HEK293 (cell line): Measurements from ENCODE around the gene TECPR2.
A peak's percentile ranks its signal among the peaks of the same experiment; 100 is the strongest.

Source experiments
- MZF1 ChIP-seq: fragments of 450-650 bp; formaldehyde crosslinking; IDR thresholded peaks from 2 replicates; pipeline ENCODE4 v1.5.1; 2017; ENCODE audit warnings: missing biosample characterization, missing genetic modification characterization, borderline replicate concordance
- SP3 ChIP-seq: fragments of 450-650 bp; formaldehyde crosslinking; IDR thresholded peaks from 2 replicates; pipeline ENCODE4 v1.5.1; 2016; ENCODE audit warnings: missing biosample characterization, missing genetic modification characterization
- ZBTB11 ChIP-seq: fragments of 450-650 bp; formaldehyde crosslinking; conservative IDR thresholded peaks from 2 replicates; pipeline ENCODE4 v1.5.1; 2016; ENCODE audit warnings: low read depth, missing biosample characterization, missing genetic modification characterization
- ZBTB21 ChIP-seq: fragments of 450-650 bp; formaldehyde crosslinking; IDR thresholded peaks from 2 replicates; pipeline ENCODE4 v1.5.1; 2017; ENCODE audit warnings: missing biosample characterization, missing genetic modification characterization
- ZBTB8A ChIP-seq: fragments of 450-650 bp; formaldehyde crosslinking; IDR thresholded peaks from 2 replicates; pipeline ENCODE4 v1.5.1; 2016; ENCODE audit warnings: missing biosample characterization, missing genetic modification characterization
- ZFHX2 ChIP-seq: fragments of 450-650 bp; formaldehyde crosslinking; conservative IDR thresholded peaks from 2 replicates; pipeline ENCODE4 v1.5.1; 2016; ENCODE audit warnings: missing biosample characterization, missing genetic modification characterization
- ZNF10 ChIP-seq: fragments of 450-650 bp; formaldehyde crosslinking; IDR thresholded peaks from 2 replicates; pipeline ENCODE4 v1.5.1; 2017; ENCODE audit warnings: missing biosample characterization, missing genetic modification characterization
- ZNF391 ChIP-seq: fragments of 450-650 bp; formaldehyde crosslinking; IDR thresholded peaks from 2 replicates; pipeline ENCODE4 v1.5.1; 2016; ENCODE audit warnings: low read depth, missing biosample characterization, missing genetic modification characterization, borderline replicate concordance
- ZNF501 ChIP-seq: fragments of 450-650 bp; formaldehyde crosslinking; IDR thresholded peaks from 2 replicates; pipeline ENCODE4 v1.5.1; 2016; ENCODE audit warnings: missing biosample characterization, missing genetic modification characterization
- ZNF664 ChIP-seq: fragments of 450-650 bp; formaldehyde crosslinking; IDR thresholded peaks from 2 replicates; pipeline ENCODE4 v1.5.1; 2016; ENCODE audit warnings: missing biosample characterization, missing genetic modification characterization
- ZNF707 ChIP-seq: fragments of 450-650 bp; formaldehyde crosslinking; IDR thresholded peaks from 2 replicates; pipeline ENCODE4 v1.5.1; 2016; ENCODE audit warnings: missing biosample characterization, missing genetic modification characterization
- ZSCAN30 ChIP-seq: fragments of 450-650 bp; IDR thresholded peaks from 2 replicates; pipeline ENCODE4 v1.5.1; 2018; ENCODE audit warnings: missing biosample characterization, mild to moderate bottlenecking, missing genetic modification characterization, moderate library complexity
- ZXDB ChIP-seq: fragments of 450-650 bp; formaldehyde crosslinking; IDR thresholded peaks from 2 replicates; pipeline ENCODE4 v1.5.1; 2016; ENCODE audit warnings: missing biosample characterization, missing genetic modification characterization
- TF ChIP-seq, protein P1 (sequence below): fragments of 450-650 bp; IDR thresholded peaks from 2 replicates; pipeline ENCODE4 v1.5.1; 2018; ENCODE audit warnings: missing biosample characterization, mild to moderate bottlenecking, missing genetic modification characterization
- TF ChIP-seq, protein P2 (sequence below): fragments of 450-650 bp; formaldehyde crosslinking; IDR thresholded peaks from 2 replicates; pipeline ENCODE4 v1.5.1; 2016; ENCODE audit warnings: missing biosample characterization, missing genetic modification characterization
- TF ChIP-seq, protein P3 (sequence below): fragments of 450-650 bp; formaldehyde crosslinking; conservative IDR thresholded peaks from 2 replicates; pipeline ENCODE4 v1.5.1; 2016; ENCODE audit warnings: low read depth, missing biosample characterization, missing genetic modification characterization
- TF ChIP-seq, protein P4 (sequence below): fragments of 450-650 bp; formaldehyde crosslinking; IDR thresholded peaks from 2 replicates; pipeline ENCODE4 v1.5.1; 2016; ENCODE audit warnings: missing biosample characterization, missing genetic modification characterization, borderline replicate concordance
- TF ChIP-seq, protein P5 (sequence below): fragments of 450-650 bp; formaldehyde crosslinking; IDR thresholded peaks from 2 replicates; pipeline ENCODE4 v1.5.1; 2017; ENCODE audit warnings: missing biosample characterization, missing genetic modification characterization

The TECPR2 gene

DNA sequence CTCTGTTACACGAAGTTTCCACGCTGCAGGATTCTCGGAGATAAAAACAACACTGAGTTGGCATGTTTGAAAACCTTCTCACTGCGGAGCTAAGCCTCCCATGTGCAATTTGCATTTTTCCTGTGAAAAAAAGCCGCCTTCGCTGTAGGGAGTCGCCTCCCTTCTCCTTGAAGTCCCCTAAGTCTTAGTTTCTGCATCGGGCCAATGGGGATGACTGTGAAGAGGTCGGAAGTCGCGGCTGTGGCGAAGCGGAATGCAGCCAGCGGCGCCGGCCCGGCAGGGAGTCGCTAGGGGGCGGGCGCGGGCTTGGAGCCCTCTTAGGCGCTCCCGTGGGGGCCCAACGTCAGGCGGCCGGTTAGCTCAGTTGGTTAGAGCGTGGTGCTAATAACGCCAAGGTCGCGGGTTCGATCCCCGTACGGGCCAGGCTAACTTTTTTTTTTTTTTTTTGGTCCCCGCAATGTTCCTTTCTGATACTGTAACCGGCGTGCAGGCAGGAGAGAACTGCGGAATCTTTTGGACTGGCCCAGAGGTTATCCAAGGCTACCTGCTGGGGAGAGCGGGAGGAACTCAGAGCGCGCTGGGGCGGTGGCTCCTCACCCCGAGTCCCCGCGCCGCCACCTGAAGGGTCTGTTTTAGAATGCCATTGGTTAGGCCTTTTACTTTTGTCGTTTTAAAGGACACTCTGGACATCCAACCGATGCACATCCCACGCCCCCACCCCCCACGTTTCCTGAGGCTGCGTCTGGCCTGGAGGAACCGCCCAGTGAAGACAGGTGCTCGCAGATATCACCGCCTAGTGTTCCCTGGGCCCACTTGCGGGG is 45.8 kb upstream of the TECPR2 start (continued):
- TF ChIP-seq ZBTB11 (tag by site-specific recombination): peak; percentile 40
- TF ChIP-seq, protein P1, sequence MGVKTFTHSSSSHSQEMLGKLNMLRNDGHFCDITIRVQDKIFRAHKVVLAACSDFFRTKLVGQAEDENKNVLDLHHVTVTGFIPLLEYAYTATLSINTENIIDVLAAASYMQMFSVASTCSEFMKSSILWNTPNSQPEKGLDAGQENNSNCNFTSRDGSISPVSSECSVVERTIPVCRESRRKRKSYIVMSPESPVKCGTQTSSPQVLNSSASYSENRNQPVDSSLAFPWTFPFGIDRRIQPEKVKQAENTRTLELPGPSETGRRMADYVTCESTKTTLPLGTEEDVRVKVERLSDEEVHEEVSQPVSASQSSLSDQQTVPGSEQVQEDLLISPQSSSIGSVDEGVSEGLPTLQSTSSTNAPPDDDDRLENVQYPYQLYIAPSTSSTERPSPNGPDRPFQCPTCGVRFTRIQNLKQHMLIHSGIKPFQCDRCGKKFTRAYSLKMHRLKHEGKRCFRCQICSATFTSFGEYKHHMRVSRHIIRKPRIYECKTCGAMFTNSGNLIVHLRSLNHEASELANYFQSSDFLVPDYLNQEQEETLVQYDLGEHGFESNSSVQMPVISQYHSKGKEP (tag by site-specific recombination): peak; percentile 81
- TF ChIP-seq ZXDB (tag by site-specific recombination): peak; percentile 89
- peak; percentile 44; the same call in 1 of the 2 replicates for TF ChIP-seq ZNF664
- TF ChIP-seq, protein P2, sequence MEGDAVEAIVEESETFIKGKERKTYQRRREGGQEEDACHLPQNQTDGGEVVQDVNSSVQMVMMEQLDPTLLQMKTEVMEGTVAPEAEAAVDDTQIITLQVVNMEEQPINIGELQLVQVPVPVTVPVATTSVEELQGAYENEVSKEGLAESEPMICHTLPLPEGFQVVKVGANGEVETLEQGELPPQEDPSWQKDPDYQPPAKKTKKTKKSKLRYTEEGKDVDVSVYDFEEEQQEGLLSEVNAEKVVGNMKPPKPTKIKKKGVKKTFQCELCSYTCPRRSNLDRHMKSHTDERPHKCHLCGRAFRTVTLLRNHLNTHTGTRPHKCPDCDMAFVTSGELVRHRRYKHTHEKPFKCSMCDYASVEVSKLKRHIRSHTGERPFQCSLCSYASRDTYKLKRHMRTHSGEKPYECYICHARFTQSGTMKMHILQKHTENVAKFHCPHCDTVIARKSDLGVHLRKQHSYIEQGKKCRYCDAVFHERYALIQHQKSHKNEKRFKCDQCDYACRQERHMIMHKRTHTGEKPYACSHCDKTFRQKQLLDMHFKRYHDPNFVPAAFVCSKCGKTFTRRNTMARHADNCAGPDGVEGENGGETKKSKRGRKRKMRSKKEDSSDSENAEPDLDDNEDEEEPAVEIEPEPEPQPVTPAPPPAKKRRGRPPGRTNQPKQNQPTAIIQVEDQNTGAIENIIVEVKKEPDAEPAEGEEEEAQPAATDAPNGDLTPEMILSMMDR: peak; percentile 99
- TF ChIP-seq MZF1 (tag by site-specific recombination): peak; percentile 99
- TF ChIP-seq ZBTB8A (tag by site-specific recombination): peak; percentile 72
- TF ChIP-seq ZNF501: peak; percentile 83
- TF ChIP-seq ZFHX2 (tag by site-specific recombination): peak; percentile 81
- TF ChIP-seq ZBTB21 (tag by site-specific recombination): peak; percentile 85
- TF ChIP-seq ZNF10: peak; percentile 42; the same call in 1 of the 2 replicates
- no peak for TF ChIP-seq ZNF707
- TF ChIP-seq, protein P3, sequence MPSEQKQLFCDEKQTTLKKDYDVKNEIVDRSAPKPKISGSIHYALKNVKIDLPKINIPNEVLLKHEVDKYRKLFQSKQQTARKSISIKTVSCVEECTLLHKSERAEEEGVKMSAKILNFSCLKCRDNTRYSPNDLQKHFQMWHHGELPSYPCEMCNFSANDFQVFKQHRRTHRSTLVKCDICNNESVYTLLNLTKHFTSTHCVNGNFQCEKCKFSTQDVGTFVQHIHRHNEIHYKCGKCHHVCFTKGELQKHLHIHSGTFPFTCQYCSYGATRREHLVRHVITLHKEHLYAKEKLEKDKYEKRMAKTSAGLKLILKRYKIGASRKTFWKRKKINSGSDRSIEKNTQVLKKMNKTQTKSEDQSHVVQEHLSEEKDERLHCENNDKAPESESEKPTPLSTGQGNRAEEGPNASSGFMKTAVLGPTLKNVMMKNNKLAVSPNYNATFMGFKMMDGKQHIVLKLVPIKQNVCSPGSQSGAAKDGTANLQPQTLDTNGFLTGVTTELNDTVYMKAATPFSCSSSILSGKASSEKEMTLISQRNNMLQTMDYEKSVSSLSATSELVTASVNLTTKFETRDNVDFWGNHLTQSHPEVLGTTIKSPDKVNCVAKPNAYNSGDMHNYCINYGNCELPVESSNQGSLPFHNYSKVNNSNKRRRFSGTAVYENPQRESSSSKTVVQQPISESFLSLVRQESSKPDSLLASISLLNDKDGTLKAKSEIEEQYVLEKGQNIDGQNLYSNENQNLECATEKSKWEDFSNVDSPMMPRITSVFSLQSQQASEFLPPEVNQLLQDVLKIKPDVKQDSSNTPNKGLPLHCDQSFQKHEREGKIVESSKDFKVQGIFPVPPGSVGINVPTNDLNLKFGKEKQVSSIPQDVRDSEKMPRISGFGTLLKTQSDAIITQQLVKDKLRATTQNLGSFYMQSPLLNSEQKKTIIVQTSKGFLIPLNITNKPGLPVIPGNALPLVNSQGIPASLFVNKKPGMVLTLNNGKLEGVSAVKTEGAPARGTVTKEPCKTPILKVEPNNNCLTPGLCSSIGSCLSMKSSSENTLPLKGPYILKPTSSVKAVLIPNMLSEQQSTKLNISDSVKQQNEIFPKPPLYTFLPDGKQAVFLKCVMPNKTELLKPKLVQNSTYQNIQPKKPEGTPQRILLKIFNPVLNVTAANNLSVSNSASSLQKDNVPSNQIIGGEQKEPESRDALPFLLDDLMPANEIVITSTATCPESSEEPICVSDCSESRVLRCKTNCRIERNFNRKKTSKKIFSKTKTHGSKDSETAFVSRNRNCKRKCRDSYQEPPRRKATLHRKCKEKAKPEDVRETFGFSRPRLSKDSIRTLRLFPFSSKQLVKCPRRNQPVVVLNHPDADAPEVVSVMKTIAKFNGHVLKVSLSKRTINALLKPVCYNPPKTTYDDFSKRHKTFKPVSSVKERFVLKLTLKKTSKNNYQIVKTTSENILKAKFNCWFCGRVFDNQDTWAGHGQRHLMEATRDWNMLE (tag by site-specific recombination): 0 out of 2 replicates have a peak, but pooled peaks have one; percentile 53
- TF ChIP-seq ZSCAN30 (tag by site-specific recombination): peak; percentile 99
- TF ChIP-seq, protein P4, sequence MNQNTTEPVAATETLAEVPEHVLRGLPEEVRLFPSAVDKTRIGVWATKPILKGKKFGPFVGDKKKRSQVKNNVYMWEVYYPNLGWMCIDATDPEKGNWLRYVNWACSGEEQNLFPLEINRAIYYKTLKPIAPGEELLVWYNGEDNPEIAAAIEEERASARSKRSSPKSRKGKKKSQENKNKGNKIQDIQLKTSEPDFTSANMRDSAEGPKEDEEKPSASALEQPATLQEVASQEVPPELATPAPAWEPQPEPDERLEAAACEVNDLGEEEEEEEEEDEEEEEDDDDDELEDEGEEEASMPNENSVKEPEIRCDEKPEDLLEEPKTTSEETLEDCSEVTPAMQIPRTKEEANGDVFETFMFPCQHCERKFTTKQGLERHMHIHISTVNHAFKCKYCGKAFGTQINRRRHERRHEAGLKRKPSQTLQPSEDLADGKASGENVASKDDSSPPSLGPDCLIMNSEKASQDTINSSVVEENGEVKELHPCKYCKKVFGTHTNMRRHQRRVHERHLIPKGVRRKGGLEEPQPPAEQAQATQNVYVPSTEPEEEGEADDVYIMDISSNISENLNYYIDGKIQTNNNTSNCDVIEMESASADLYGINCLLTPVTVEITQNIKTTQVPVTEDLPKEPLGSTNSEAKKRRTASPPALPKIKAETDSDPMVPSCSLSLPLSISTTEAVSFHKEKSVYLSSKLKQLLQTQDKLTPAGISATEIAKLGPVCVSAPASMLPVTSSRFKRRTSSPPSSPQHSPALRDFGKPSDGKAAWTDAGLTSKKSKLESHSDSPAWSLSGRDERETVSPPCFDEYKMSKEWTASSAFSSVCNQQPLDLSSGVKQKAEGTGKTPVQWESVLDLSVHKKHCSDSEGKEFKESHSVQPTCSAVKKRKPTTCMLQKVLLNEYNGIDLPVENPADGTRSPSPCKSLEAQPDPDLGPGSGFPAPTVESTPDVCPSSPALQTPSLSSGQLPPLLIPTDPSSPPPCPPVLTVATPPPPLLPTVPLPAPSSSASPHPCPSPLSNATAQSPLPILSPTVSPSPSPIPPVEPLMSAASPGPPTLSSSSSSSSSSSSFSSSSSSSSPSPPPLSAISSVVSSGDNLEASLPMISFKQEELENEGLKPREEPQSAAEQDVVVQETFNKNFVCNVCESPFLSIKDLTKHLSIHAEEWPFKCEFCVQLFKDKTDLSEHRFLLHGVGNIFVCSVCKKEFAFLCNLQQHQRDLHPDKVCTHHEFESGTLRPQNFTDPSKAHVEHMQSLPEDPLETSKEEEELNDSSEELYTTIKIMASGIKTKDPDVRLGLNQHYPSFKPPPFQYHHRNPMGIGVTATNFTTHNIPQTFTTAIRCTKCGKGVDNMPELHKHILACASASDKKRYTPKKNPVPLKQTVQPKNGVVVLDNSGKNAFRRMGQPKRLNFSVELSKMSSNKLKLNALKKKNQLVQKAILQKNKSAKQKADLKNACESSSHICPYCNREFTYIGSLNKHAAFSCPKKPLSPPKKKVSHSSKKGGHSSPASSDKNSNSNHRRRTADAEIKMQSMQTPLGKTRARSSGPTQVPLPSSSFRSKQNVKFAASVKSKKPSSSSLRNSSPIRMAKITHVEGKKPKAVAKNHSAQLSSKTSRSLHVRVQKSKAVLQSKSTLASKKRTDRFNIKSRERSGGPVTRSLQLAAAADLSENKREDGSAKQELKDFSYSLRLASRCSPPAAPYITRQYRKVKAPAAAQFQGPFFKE (tag by site-specific recombination): no peak
- peak; percentile 75 for TF ChIP-seq SP3 (tag by site-specific recombination)
- TF ChIP-seq, protein P5, sequence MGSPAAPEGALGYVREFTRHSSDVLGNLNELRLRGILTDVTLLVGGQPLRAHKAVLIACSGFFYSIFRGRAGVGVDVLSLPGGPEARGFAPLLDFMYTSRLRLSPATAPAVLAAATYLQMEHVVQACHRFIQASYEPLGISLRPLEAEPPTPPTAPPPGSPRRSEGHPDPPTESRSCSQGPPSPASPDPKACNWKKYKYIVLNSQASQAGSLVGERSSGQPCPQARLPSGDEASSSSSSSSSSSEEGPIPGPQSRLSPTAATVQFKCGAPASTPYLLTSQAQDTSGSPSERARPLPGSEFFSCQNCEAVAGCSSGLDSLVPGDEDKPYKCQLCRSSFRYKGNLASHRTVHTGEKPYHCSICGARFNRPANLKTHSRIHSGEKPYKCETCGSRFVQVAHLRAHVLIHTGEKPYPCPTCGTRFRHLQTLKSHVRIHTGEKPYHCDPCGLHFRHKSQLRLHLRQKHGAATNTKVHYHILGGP: no peak
- TF ChIP-seq ZNF391 (tag by site-specific recombination): peak; percentile 97
